GM19397 (cell line): ENCODE data around the gene NOSTRIN.
"Not testable (repeated sequence)": the region's sequence is repeated elsewhere in the genome, so short reads cannot be mapped to it uniquely, and the experiment has no call there.

Source experiments
- ATAC-seq: cut with Tn5 transposase; IDR thresholded peaks from one replicate; pipeline ENCODE4 v1.9.1; 2021; ENCODE audit warnings: mild to moderate bottlenecking, moderate library complexity; ENCODE audit not compliant: unreplicated experiment

NOSTRIN gene

DNA sequence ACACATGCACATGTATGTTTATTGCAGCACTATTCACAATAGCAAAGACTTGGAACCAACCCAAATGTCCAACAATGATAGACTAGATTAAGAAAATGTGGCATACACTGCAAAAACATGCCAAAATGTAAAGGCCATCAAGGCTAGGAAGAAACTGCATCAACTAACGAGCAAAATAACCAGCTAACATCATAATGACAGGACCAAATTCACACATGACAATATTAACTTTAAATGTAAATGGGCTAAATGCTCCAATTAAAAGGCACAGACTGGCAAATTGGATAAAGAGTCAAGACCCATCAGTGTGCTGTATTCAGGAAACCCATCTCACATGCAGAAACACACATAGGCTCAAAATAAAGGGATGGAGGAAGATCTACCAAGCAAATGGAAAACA is 64.7 kb downstream of the NOSTRIN start:
- ATAC-seq: not testable (repeated sequence)

- ATAC-seq: not testable (repeated sequence)
Observed at GRCh38 chr2:168870369-168870768, 67.9 kb downstream of the NOSTRIN start.

DNA sequence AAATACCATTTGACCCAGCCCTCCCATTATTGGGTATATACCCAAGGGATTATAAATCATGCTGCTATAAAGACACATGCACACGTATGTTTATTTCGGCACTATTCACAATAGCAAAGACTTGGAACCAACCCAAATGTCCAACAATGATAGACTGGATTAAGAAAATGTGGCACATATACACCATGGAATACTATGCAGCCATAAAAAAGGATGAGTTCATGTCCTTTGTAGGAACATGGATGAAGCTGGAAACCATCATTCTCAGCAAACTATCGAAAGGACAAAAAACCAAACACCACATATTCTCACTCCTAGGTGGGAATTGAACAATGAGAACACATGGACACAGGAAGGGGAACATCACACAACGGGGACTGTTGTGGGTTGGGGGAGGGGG is 68.4 kb downstream of the NOSTRIN start:
- not testable (repeated sequence) for ATAC-seq

- ATAC-seq: no peak
Observed at GRCh38 chr2:168874368-168875054, 72.1 kb downstream of the NOSTRIN start.

- ATAC-seq: not testable (repeated sequence)
Observed at GRCh38 chr2:168882163-168882562, 79.7 kb downstream of the NOSTRIN start.

DNA sequence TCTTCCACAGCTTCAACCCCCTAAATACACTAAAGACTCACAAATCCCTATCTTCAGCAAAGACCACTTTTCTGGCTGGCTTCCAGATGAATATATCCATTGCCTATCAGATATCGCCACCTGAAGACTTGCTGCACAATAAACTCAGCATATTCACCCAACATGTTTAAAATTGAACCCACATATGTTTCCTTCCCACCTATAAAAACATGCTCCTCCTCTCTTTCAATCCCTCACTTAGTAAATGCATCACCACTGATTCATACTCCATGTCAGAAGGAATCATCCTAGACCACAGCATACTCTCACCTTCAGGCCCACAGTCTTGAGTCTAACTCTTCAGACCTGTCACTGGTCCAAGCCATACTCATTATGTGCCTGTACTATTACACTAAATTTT is 82.5 kb downstream of the NOSTRIN start:
- no peak for ATAC-seq

- no peak for ATAC-seq
Observed at GRCh38 chr2:168889635-168890005, 87.2 kb downstream of the NOSTRIN start.

DNA sequence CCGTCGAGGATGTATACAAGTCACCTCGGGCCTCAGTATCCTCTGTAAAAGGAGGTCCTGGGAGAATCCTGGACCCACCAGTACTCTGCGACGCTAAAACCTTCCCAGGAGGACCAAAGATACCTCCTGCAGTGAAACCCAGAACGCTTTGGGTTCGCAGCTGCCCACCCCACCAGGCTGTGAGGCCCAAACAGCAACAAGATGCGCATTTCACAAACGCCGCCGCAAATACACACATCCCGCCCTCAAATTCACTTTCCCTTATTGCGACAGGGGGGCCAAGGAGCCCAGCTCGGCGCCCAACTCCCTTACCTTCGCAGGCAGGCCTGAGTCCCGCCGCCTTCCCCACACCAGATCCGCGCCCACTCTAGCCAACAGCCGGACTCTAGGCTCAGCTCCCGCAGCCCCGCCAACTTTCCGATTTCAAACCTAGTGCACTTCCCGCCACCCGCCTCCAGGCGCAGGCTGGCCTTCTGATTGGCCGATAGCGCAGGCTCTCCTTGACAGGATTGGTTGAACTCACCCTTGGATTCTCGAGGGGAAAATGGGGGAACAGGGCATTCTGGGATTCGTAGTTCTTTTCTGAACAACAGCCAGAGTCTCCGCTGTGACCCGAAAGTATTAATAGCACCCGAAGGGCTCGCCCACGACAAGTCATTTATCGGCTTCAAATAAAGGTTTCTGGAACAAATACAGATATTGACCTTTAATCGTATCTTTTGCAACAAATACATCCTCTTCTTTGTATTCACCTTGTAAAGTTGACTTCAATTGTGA is 87.8 kb downstream of the NOSTRIN start, which contains the start of gene SPC25:
TSS of gene SPC25 (minus strand) at position 425 of the 777 bp plus-strand sequence. CDS start 911 bp downstream, outside the sequence.
- peak; percentile 100 for ATAC-seq

DNA sequence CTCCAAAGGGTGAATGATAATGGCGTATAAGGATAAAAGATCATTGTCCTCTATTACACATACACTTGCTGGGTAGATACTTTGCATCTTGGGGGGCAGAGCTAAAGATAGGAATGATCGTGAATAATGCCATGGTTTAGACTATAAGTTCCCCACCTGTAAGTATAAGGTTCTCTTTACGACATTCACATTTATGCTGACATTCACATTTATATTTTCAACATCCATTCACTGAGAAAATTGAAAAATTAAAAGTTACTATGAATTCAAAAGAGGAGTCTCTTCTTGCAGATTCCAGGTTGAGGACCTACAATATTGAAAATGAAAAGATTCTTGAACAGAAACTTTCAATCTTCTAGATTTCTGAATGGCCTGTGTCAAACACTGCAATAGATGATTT is 89.9 kb downstream of the NOSTRIN start:
- no peak for ATAC-seq

- ATAC-seq: no peak
Observed at GRCh38 chr2:168894101-168894500, 91.7 kb downstream of the NOSTRIN start.

DNA sequence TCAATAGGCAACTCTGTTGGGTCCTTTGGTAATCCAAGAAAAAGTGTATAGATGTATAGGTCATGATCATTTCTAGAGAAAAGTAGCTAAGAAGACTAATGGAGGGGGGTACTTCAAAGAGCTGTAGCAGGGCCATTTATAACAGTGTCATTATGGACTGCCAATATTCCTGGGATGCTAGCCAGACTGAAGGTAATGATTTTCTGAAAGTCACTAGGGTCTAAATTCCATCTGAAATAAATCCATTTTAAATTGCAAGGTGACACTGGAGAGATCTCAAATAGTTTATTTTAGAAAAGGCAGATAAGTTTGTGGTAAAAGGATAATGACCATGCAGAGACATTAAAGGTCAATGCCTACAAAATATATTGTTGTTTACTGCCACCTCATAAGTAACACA is 92.3 kb downstream of the NOSTRIN start:
- no peak for ATAC-seq

DNA sequence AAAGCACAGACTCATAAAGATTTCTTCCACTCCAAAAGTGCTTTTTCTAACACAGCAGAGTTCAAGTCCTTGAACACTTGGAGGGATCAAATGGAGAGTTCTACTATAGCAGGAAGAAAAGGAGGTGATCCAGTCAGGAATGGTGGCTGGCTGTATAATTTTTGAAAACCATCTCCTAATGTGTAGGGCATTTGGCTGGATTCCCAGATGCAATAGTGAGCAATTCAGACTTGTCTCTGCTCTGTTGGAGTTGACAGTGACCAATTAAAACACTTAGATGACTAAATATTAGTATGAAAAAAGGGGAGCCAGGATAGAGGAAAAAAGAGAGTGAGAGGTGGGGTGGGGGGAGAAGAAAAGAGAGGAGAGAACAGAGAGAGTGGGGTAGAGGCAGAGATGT is 93.3 kb downstream of the NOSTRIN start:
- no peak for ATAC-seq

- no peak for ATAC-seq
Observed at GRCh38 chr2:168896783-168897182, 94.3 kb downstream of the NOSTRIN start.

- no peak for ATAC-seq
Observed at GRCh38 chr2:168897449-168897848, 95.0 kb downstream of the NOSTRIN start.

GRCh38 chr2:168901003-168901402 is 98.6 kb downstream of the NOSTRIN start, which contains the start of gene G6PC2:
TSS of gene G6PC2 (plus strand) at chr2:168901291. CDS start at chr2:168901332, 41 bp downstream.
- no peak for ATAC-seq

- no peak for ATAC-seq
Observed at GRCh38 chr2:168903888-168904287, 101.5 kb downstream of the NOSTRIN start.

GRCh38 chr2:168904358-168904757 is 101.9 kb downstream of the NOSTRIN start:
- ATAC-seq: no peak

- no peak for ATAC-seq
Observed at GRCh38 chr2:168907940-168908662, 105.7 kb downstream of the NOSTRIN start.

- no peak for ATAC-seq
Observed at GRCh38 chr2:168910330-168910729, 107.9 kb downstream of the NOSTRIN start.

DNA sequence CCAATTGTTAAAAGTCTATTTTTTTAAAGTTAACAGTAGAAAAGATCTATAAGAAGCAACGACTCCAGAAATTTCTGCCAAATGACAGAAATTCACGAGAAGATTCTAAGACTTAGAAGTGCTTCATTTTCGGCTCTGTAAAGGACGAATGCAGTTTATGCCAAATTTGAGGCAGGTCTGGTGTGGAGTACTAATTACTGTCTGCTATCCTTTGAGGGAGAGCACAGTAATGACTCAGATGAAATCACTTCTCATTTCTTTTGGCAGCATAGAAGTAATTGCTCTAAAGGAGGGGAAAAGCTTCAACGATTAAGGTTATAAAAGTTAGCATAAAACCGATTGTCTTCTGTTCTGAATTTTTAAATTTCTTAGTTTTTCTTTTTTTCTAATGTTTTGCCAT is 110.0 kb downstream of the NOSTRIN start:
- no peak for ATAC-seq

GRCh38 chr2:168912901-168913369 is 110.5 kb downstream of the NOSTRIN start:
- ATAC-seq: no peak
